BJ (cell line): Measurements from ENCODE around the gene EPB41L4B. TPM values are rescaled to one million over a fixed set of nuclear protein-coding genes. Genes with fewer than 3 reads are reported as not detected.

ENCODE experiments used
- CTCF ChIA-PET: fragments of 350-600 bp; formaldehyde crosslinking; extraction: SDS; loops from one replicate; lab custom pipeline; 2021; ENCODE audit warnings: antibody characterized with exemption, inconsistent platforms; lab: Yijun Ruan, JAX
- POLR2A ChIA-PET: fragments of 300-600 bp; sonication (Branson Sonifier 250); formaldehyde crosslinking; extraction: SDS; loops from one replicate; lab custom pipeline; 2021; ENCODE audit warnings: antibody characterized with exemption; lab: Charles Lee
- DNase-seq: peaks from one replicate; pipeline ENCODE4 v3.0.0-alpha.2; 2011; ENCODE audit warnings: low read depth
- H3K27me3 ChIP-seq: 2 replicates; pipeline ENCODE4 v1.6.0; 2011; ENCODE audit warnings: low read length; ENCODE audit not compliant: control insufficient read depth, insufficient read depth
- H3K36me3 ChIP-seq: 2 replicates; pipeline ENCODE4 v1.5.1; 2011; ENCODE audit warnings: low read length; ENCODE audit not compliant: control insufficient read depth, insufficient read depth
- H3K4me3 ChIP-seq: 2 replicates; pipeline ENCODE4 v1.5.1; 2011; ENCODE audit warnings: low read depth, mild to moderate bottlenecking, control low read depth, low read length
- polyA plus RNA-seq: library from polyadenylated mRNA; depleted of rRNA; stranded (reverse); fragments of >200 nt; gene quantifications from 2 replicates; pipeline ENCODE4 v1.2.3, GENCODE V29; 2011
- TF ChIP-seq, protein P1 (sequence below): IDR thresholded peaks from 2 replicates; pipeline ENCODE4 v1.5.1; 2011; ENCODE audit warnings: low read depth, mild to moderate bottlenecking, control low read depth, inconsistent platforms, low read length, moderate library complexity; ENCODE audit not compliant: insufficient read depth

EPB41L4B gene
- polyA plus RNA-seq, 1 experiment, result 0.21 TPM

DNA sequence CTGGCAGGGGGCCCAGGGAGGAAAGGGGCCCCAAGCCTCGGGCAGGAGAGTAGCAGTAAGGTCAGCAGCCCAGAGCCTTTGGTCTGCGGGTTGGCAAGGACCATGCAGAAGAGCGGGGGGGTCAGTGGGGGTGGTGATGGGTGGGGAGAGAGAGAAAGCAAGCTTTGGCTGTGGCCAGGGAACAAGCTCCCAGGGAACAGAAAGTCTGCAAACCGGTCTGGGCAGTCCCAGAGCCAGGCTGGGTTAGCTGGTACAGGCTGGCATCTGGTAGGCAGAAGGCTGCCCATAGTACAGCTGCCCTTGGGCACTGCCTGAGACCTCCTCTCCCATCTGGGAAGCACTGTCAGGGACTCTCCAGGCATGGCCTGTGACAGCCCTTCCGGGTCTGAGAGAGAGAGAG, 10.5 kb upstream of the EPB41L4B start:
- TF ChIP-seq, protein P1, sequence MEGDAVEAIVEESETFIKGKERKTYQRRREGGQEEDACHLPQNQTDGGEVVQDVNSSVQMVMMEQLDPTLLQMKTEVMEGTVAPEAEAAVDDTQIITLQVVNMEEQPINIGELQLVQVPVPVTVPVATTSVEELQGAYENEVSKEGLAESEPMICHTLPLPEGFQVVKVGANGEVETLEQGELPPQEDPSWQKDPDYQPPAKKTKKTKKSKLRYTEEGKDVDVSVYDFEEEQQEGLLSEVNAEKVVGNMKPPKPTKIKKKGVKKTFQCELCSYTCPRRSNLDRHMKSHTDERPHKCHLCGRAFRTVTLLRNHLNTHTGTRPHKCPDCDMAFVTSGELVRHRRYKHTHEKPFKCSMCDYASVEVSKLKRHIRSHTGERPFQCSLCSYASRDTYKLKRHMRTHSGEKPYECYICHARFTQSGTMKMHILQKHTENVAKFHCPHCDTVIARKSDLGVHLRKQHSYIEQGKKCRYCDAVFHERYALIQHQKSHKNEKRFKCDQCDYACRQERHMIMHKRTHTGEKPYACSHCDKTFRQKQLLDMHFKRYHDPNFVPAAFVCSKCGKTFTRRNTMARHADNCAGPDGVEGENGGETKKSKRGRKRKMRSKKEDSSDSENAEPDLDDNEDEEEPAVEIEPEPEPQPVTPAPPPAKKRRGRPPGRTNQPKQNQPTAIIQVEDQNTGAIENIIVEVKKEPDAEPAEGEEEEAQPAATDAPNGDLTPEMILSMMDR, result no peak
- H3K27me3 ChIP-seq, result no peaks in the 10 kb centered on the region
- ChIA-PET POLR2A (no interaction called here), CTCF (interaction anchor here (1.1 kb wide), 1 partner anchor 25 kb away, joined by 3 read pairs; no protein-coding TSS in a partner anchor)
- DNase-seq, result no peak
- H3K36me3 ChIP-seq, result no peaks in the 10 kb centered on the region
- no peak overlapping the region for H3K4me3 ChIP-seq

DNA sequence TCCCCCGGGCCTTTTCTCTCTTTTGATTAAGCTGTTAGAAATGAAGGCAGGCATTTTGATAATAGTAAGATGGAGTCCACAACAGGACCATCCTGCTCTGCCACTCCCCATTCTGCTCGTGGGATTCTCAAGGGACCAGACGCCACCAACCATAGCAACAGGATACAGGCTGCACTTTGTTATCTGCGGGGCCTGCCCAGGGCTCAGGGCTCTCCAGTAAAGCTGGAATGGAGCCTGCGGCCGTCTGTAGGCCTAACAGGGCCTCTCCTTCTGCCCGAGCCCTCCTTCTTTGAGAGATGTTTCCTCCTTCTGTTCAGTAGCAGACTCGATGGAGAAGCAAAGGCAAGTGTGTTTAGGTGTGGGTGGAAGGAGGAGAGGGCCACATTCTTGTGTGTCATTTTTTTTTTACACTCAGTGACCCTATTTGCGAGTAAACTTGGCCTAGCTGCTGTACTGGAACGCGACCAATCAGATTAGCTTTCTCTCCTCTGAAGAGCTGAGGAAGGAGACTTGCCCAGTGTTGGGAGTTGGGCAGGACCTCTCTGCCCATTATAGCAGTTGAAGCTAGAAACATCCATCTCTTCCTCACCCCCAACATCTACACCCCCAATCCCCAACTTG, 8.9 kb upstream of the EPB41L4B start:
- no peak for DNase-seq
- TF ChIP-seq, protein P1, result no peak
- POLR2A ChIA-PET, result no interaction called here
- Histone ChIP-seq H3K36me3 (no peaks in the 10 kb centered on the region), H3K4me3 (no peak overlapping the region), H3K27me3 (no peaks in the 10 kb centered on the region)
- CTCF ChIA-PET, result interaction anchor here (1.2 kb wide), 2 partner anchors 16 to 147 kb away, joined by 4 to 5 read pairs; no protein-coding TSS in a partner anchor

DNA sequence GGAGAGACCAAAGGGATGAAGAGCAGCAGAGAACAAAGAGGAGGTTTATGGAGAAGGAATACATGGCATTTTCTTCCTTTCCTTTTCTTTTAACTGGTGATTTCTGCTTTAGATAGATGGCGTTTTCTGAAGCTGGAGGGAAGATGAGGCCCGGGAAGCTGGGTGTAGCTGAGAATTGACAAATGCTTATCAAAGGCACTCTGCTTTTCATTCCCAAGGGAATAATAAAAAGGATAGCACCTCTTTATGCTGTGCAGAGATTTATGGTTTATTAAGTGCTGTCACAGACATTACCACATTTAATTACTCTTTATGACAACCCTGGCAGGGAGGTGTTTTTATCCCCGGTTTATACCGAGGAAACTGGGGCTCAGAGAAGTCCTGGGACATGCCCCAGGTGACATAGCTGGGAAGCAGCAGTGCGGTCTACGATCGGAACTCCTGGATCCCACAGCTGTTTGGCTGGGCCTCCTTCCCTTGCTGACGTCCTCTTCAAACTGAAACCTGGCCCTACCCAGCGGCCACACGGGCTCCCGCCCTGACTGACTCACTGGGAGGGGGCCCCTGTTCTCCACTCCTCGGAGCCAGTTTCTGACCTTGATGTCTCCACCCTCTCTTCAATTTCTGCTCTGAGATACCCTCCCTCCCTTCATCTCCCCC, 8.2 kb upstream of the EPB41L4B start:
- TF ChIP-seq, protein P1, result no peak
- no peak overlapping the region for H3K4me3 ChIP-seq
- H3K36me3 ChIP-seq, result no peaks in the 10 kb centered on the region
- H3K27me3 ChIP-seq, result no peaks in the 10 kb centered on the region
- ChIA-PET POLR2A (interaction anchor here (0.6 to 0.7 kb wide), 2 partner anchors 364 to 1048 kb away, joined by 3 to 5 read pairs; no protein-coding TSS in a partner anchor), CTCF (interaction anchor here (1.0 to 1.2 kb wide), 3 partner anchors 16 to 146 kb away, joined by 3 to 5 read pairs (median 4); no protein-coding TSS in a partner anchor)
- no peak for DNase-seq

DNA sequence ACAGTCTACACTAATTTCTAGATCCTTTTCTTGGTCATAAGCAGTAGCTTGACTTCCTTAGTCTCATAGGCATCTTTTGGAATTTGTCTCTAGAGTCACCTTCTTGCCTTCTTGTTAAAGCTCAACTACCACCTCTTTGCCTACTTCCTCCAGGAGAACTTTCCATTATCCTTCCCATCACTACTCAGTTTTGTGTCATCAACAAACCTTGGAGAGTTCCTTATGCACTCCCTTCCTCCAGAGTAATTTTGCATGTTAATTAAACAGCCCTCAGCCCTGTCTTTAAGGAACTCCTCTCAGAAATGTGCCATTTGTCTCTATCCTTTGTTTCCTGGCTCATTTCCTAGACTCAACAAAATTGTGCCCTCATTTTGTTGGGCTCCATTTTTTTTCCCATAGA, 4.2 kb upstream of the EPB41L4B start:
- H3K27me3 ChIP-seq, result no peaks in the 10 kb centered on the region
- DNase-seq, result no peak
- H3K36me3 ChIP-seq, result no peaks in the 10 kb centered on the region
- no peak overlapping the region for H3K4me3 ChIP-seq
- TF ChIP-seq, protein P1, result no peak
- ChIA-PET CTCF (interaction anchor here (2.4 kb wide), 1 partner anchor 142 kb away, joined by 7 read pairs; no protein-coding TSS in a partner anchor), POLR2A (no interaction called here)

DNA sequence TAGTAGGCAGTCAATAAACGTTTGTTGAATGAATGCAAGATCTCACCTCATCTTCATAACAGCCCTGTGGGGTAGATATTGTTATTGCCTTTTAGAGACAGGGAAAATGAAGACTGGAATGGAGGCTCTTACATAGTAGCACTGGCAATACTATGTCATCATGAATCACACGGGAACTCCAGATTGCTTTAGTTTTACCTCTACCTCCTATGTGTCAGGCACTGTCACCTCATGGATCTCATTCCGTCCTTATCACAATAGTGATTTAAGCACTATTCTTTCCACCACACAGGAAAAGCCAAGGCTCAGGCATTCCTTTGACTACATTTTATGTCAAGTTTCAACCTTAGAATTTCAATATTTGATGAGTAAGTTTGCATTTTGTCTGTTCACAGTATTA, 2.9 kb upstream of the EPB41L4B start:
- H3K36me3 ChIP-seq, result no peaks in the 10 kb centered on the region
- ChIA-PET CTCF (interaction anchor here (1.1 to 2.4 kb wide), 2 partner anchors 140 to 476 kb away, joined by 3 to 7 read pairs; no protein-coding TSS in a partner anchor), POLR2A (no interaction called here)
- H3K4me3 ChIP-seq, result no peak overlapping the region
- no peak for DNase-seq
- TF ChIP-seq, protein P1, result no peak
- peaks cover 4% of the 10 kb centered on the region for H3K27me3 ChIP-seq
